ENCODE measurements around the gene MRPL48.
"Not testable (repeated sequence)": the region's sequence is repeated elsewhere in the genome, so short reads cannot be mapped to it uniquely, and the experiment has no call there.

The MRPL48 gene

GRCh38 chr11:73779084-73779902 lies 8.4 kb upstream of the MRPL48 start:
- DNase-seq: peak; percentile 99

- no peak for DNase-seq
Observed at GRCh38 chr11:73781303-73781702, 6.4 kb upstream of the MRPL48 start.

GRCh38 chr11:73783483-73784020 lies 4.1 kb upstream of the MRPL48 start:
- no peak for DNase-seq

GRCh38 chr11:73784080-73784634 lies 3.5 kb upstream of the MRPL48 start:
- DNase-seq: no peak

GRCh38 chr11:73784734-73785133 lies 2.9 kb upstream of the MRPL48 start:
- no peak for DNase-seq

- DNase-seq: not testable (repeated sequence)
Observed at GRCh38 chr11:73785467-73785866, 2.2 kb upstream of the MRPL48 start.

- no peak for DNase-seq
Observed at GRCh38 chr11:73787051-73787642, 527 bp upstream of the MRPL48 start.

GRCh38 chr11:73789279-73789670 lies 1.6 kb downstream of the MRPL48 start:
- no peak for DNase-seq

GRCh38 chr11:73792584-73792983 lies 4.9 kb downstream of the MRPL48 start:
- no peak for DNase-seq

- DNase-seq: no peak
Observed at GRCh38 chr11:73795925-73796632, 8.4 kb downstream of the MRPL48 start.

GRCh38 chr11:73797457-73797856 lies 9.8 kb downstream of the MRPL48 start:
- peak; percentile 20 for DNase-seq

GRCh38 chr11:73800276-73800806 lies 12.7 kb downstream of the MRPL48 start:
- no peak for DNase-seq

GRCh38 chr11:73801136-73801535 lies 13.5 kb downstream of the MRPL48 start:
- no peak for DNase-seq

GRCh38 chr11:73804712-73805111 lies 17.0 kb downstream of the MRPL48 start:
- DNase-seq: no peak

GRCh38 chr11:73808052-73808451 lies 20.4 kb downstream of the MRPL48 start:
- no peak for DNase-seq

- no peak for DNase-seq
Observed at GRCh38 chr11:73810637-73811036, 23.0 kb downstream of the MRPL48 start.

- no peak for DNase-seq
Observed at GRCh38 chr11:73812234-73812633, 24.6 kb downstream of the MRPL48 start.

GRCh38 chr11:73814812-73815211 lies 27.1 kb downstream of the MRPL48 start:
- no peak for DNase-seq

GRCh38 chr11:73818846-73819245 lies 31.2 kb downstream of the MRPL48 start:
- DNase-seq: no peak

GRCh38 chr11:73830261-73830660 lies 42.6 kb downstream of the MRPL48 start:
- no peak for DNase-seq

- no peak for DNase-seq
Observed at GRCh38 chr11:73833067-73833466, 45.4 kb downstream of the MRPL48 start.

GRCh38 chr11:73838443-73839122 lies 50.9 kb downstream of the MRPL48 start:
- DNase-seq: no peak

GRCh38 chr11:73839123-73839457 lies 51.4 kb downstream of the MRPL48 start:
- DNase-seq: no peak

All from NCI-H446 treated with DMSO at 0.1 percent for 48 hours (cell line).